Trophoblast cell (in vitro differentiated cells and primary cell): ENCODE data around the gene IL6ST.

Experiments
- DNase-seq, 2 donors: peaks; one replicate each; pipeline ENCODE4 v3.0.0-alpha.2; 2016
- H2AFZ ChIP-seq: 2 replicates; pipeline ENCODE4 v1.6.1; 2013; ENCODE audit warnings: low read length, moderate library complexity, mild to moderate bottlenecking; ENCODE audit not compliant: insufficient read depth, poor library complexity
- H2AK5ac ChIP-seq: 2 replicates; pipeline ENCODE4 v1.6.1; 2013; ENCODE audit warnings: mild to moderate bottlenecking, low read length
- H2BK120ac ChIP-seq: 2 replicates; pipeline ENCODE4 v1.6.1; 2013; ENCODE audit warnings: low read length, mild to moderate bottlenecking, moderate library complexity; ENCODE audit not compliant: insufficient read depth, poor library complexity
- H2BK12ac ChIP-seq: 2 replicates; pipeline ENCODE4 v1.6.1; 2013; ENCODE audit warnings: mild to moderate bottlenecking, low read length, moderate library complexity
- H2BK5ac ChIP-seq: 2 replicates; pipeline ENCODE4 v1.6.1; 2013; ENCODE audit warnings: low read length, low read depth, moderate library complexity, mild to moderate bottlenecking; ENCODE audit not compliant: poor library complexity
- H3K14ac ChIP-seq: 2 replicates; pipeline ENCODE4 v1.6.1; 2013; ENCODE audit warnings: mild to moderate bottlenecking, low read length
- H3K18ac ChIP-seq: 2 replicates; pipeline ENCODE4 v1.6.1; 2013; ENCODE audit warnings: mild to moderate bottlenecking, low read length
- H3K23ac ChIP-seq: 2 replicates; pipeline ENCODE4 v1.6.1; 2013; ENCODE audit warnings: low read length
- H3K27ac ChIP-seq: 2 replicates; pipeline ENCODE4 v1.5.1; 2013; ENCODE audit warnings: low read depth, mild to moderate bottlenecking, inconsistent platforms, low read length, moderate library complexity
- H3K27me3 ChIP-seq: 2 replicates; pipeline ENCODE4 v1.6.1; 2013; ENCODE audit warnings: inconsistent platforms, mild to moderate bottlenecking, low read length, moderate library complexity; ENCODE audit not compliant: insufficient read depth
- H3K36me3 ChIP-seq, 2 experiments: 1 replicate in 1 of 2; 2 replicates in 1 of 2; pipeline ENCODE4 v1.6.1; 2013; ENCODE audit warnings: low read length in 2 of 2, mild to moderate bottlenecking in 2 of 2, moderate library complexity in 1 of 2; ENCODE audit not compliant: insufficient read depth in 2 of 2, control insufficient read depth in 1 of 2
- H3K4ac ChIP-seq: 2 replicates; pipeline ENCODE4 v1.6.1; 2013; ENCODE audit warnings: low read depth, mild to moderate bottlenecking, low read length, moderate library complexity
- H3K4me1 ChIP-seq, 2 experiments: 1 replicate in 1 of 2; 2 replicates in 1 of 2; pipeline ENCODE4 v1.6.1; 2013; ENCODE audit warnings: low read length in 2 of 2, mild to moderate bottlenecking in 2 of 2, moderate library complexity in 1 of 2; ENCODE audit not compliant: insufficient read depth in 2 of 2, control insufficient read depth in 1 of 2
- H3K4me2 ChIP-seq: 2 replicates; pipeline ENCODE4 v1.6.1; 2013; ENCODE audit warnings: inconsistent platforms, mild to moderate bottlenecking, low read length, moderate library complexity
- H3K4me3 ChIP-seq: 2 replicates; pipeline ENCODE4 v1.5.1; 2013; ENCODE audit warnings: mild to moderate bottlenecking, low read depth, low read length, inconsistent platforms
- H3K79me1 ChIP-seq: one replicate; pipeline ENCODE4 v1.6.1; 2013; ENCODE audit warnings: low read length
- H3K79me2 ChIP-seq: 2 replicates; pipeline ENCODE4 v1.6.1; 2013; ENCODE audit warnings: low read length, mild to moderate bottlenecking; ENCODE audit not compliant: control insufficient read depth, insufficient read depth, poor library complexity
- H3K9ac ChIP-seq: 2 replicates; pipeline ENCODE4 v1.6.1; 2013; ENCODE audit warnings: mild to moderate bottlenecking, low read length
- H3K9me3 ChIP-seq: 2 replicates; pipeline ENCODE4 v1.6.1; 2013; ENCODE audit warnings: low read depth, mild to moderate bottlenecking, control low read depth, inconsistent platforms, low read length; ENCODE audit not compliant: insufficient read depth
- H4K12ac ChIP-seq: 2 replicates; pipeline ENCODE4 v1.6.1; 2013; ENCODE audit warnings: low read depth, mild to moderate bottlenecking, low read length, moderate library complexity
- H4K8ac ChIP-seq: 2 replicates; pipeline ENCODE4 v1.6.1; 2013; ENCODE audit warnings: low read depth, mild to moderate bottlenecking, low read length, moderate library complexity
- H4K91ac ChIP-seq: one replicate; pipeline ENCODE4 v1.6.1; 2013; ENCODE audit warnings: low read depth, mild to moderate bottlenecking, low read length, moderate library complexity
- WGBS: extraction: QIAGEN DNeasy Blood & Tissue Kit; methylation state at CpG from one replicate; pipeline ENCODE4 v1.1.7; 2013; ENCODE audit warnings: missing lambda C conversion rate; ENCODE audit not compliant: insufficient read length, insufficient coverage; ENCODE audit errors: extremely low coverage; 5-methylcytosine and 5-hydroxymethylcytosine counted together

The IL6ST gene

DNA sequence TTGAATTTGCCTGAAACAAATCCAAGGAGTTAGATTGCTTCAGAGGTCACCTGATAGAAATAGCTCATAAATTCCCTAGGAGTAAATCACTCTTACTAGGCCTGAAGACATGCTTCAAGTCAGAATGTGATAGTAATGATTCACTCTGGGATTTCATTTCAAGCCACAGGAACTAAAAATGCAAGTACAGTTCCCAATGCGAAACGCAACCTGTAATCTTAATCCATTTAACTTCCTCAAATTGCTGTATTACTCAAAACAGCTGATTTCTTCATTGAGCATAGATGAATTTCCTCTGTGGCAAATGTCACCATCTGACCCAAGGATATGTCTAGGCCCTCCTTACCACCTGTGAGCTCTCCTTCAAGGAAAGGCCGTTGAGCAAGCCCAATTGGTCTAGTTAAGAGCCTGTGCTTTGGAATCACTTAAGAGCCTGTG lies 32.1 kb upstream of the IL6ST start:
- no peaks in the 10 kb centered on the region for H3K79me2 ChIP-seq
- no peaks in the 10 kb centered on the region for H3K9me3 ChIP-seq
- no peak overlapping the region for H3K4me3 ChIP-seq
- DNase-seq = peak; percentile 70 to 93
- H3K9ac ChIP-seq = no peak overlapping the region
- H3K14ac ChIP-seq = no peak overlapping the region
- no peak overlapping the region for H3K4ac ChIP-seq
- no peak overlapping the region for H2BK5ac ChIP-seq
- H3K27ac ChIP-seq = no peak overlapping the region
- no peak overlapping the region for H4K12ac ChIP-seq
- no peak overlapping the region for H2BK120ac ChIP-seq
- H2AFZ ChIP-seq = no peak overlapping the region
- H3K27me3 ChIP-seq = no peaks in the 10 kb centered on the region
- H3K79me1 ChIP-seq = peaks cover 9% of the 10 kb centered on the region
- no peak overlapping the region for H3K4me2 ChIP-seq
- H2BK12ac ChIP-seq = no peak overlapping the region
- H3K23ac ChIP-seq = no peak overlapping the region
- H4K91ac ChIP-seq = no peak overlapping the region
- no peaks in the 10 kb centered on the region for H3K36me3 ChIP-seq
- no CpG with 5 or more reads among the region's 3 CpGs for WGBS
- no peak overlapping the region for H2AK5ac ChIP-seq
- peaks cover 4 to 10% of the 10 kb centered on the region in 2 experiments for H3K4me1 ChIP-seq
- H3K18ac ChIP-seq = no peak overlapping the region
- no peak overlapping the region for H4K8ac ChIP-seq

DNA sequence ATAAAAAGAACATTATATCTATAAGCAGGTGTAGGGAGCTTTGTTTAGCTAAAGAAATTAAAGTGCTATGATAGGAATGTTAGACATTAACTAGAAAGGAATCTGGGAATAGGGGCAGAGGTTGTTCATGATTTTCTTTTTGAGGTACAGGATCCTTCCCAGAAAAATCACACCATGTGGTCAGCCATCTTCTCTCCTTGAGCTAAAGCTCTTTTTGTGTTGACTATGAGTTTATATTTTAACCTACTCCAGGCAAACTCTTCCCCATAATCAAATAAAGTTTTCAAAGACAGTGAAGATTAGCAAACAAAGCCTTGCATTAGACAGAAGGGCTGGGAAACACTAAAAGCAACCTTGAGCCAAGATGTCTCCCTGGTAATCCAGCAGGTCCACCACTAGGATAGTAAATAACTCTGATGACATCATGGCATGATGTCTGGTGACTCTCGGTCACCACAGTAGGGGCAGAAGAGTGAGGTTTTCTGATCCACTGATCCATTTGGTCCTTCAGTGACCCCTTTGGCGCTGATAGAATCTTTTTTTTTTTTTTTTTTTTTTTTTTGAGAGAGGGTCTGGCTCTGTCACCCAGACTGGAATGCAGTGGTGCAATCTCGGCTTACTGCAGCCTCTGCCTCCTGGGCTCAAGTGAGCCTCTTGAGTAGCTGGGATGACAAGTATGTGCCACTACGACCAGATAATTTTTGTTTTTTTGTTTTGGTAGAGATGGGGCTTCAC lies 30.6 kb upstream of the IL6ST start:
- no peak overlapping the region for H4K8ac ChIP-seq
- no CpG with 5 or more reads among the region's 4 CpGs for WGBS
- no peak overlapping the region for H3K14ac ChIP-seq
- H4K12ac ChIP-seq = no peak overlapping the region
- no peak overlapping the region for H3K9ac ChIP-seq
- H2AFZ ChIP-seq = no peak overlapping the region
- H3K27ac ChIP-seq = peak overlapping the region; percentile 48
- no peak overlapping the region for H3K23ac ChIP-seq
- peaks cover 4 to 10% of the 10 kb centered on the region in 2 experiments for H3K4me1 ChIP-seq
- H3K27me3 ChIP-seq = no peaks in the 10 kb centered on the region
- peaks cover 9% of the 10 kb centered on the region for H3K79me1 ChIP-seq
- no peak overlapping the region for H2AK5ac ChIP-seq
- H3K18ac ChIP-seq = no peak overlapping the region
- no peak overlapping the region for H3K4ac ChIP-seq
- no peak overlapping the region for H3K4me2 ChIP-seq
- no peak overlapping the region for H4K91ac ChIP-seq
- no peak overlapping the region for H2BK12ac ChIP-seq
- no peak overlapping the region for H2BK120ac ChIP-seq
- H3K79me2 ChIP-seq = no peaks in the 10 kb centered on the region
- H2BK5ac ChIP-seq = no peak overlapping the region
- no peak overlapping the region for H3K4me3 ChIP-seq
- no peaks in the 10 kb centered on the region for H3K36me3 ChIP-seq
- peak; percentile 76 to 89 for DNase-seq
- H3K9me3 ChIP-seq = no peaks in the 10 kb centered on the region

DNA sequence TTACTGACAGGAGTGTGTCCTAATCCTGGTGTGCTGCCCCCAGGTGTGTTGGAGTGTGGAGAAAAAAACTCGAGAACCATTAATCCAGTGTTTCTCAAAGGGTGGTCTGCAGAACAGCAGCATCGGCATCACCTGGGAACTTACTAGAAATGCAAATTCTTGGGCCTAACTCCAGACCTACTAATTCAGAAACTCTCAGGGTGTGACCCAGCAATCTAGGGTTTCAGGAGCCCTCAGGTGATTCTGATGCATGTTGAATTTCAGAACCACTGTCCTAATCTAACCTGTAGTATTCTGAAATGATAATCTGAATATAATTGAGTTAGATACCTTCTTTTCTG lies 30.0 kb upstream of the IL6ST start:
- H3K4me2 ChIP-seq = no peak overlapping the region
- H4K12ac ChIP-seq = no peak overlapping the region
- DNase-seq = peak in 1 of 2 donors; percentile 29
- H3K27ac ChIP-seq = peak overlapping the region; percentile 17
- H3K23ac ChIP-seq = no peak overlapping the region
- no peak overlapping the region for H3K4ac ChIP-seq
- no peak overlapping the region for H2BK5ac ChIP-seq
- no CpG with 5 or more reads among the region's 2 CpGs for WGBS
- no peak overlapping the region for H2BK120ac ChIP-seq
- H3K79me1 ChIP-seq = peaks cover 9% of the 10 kb centered on the region
- H3K14ac ChIP-seq = no peak overlapping the region
- H2AFZ ChIP-seq = no peak overlapping the region
- no peak overlapping the region for H3K18ac ChIP-seq
- H3K4me1 ChIP-seq = peaks cover 4 to 10% of the 10 kb centered on the region in 2 experiments
- H3K9me3 ChIP-seq = no peaks in the 10 kb centered on the region
- H2AK5ac ChIP-seq = no peak overlapping the region
- no peak overlapping the region for H4K8ac ChIP-seq
- H4K91ac ChIP-seq = no peak overlapping the region
- H3K27me3 ChIP-seq = no peaks in the 10 kb centered on the region
- no peak overlapping the region for H3K4me3 ChIP-seq
- no peak overlapping the region for H2BK12ac ChIP-seq
- H3K36me3 ChIP-seq = no peaks in the 10 kb centered on the region
- no peaks in the 10 kb centered on the region for H3K79me2 ChIP-seq
- no peak overlapping the region for H3K9ac ChIP-seq

DNA sequence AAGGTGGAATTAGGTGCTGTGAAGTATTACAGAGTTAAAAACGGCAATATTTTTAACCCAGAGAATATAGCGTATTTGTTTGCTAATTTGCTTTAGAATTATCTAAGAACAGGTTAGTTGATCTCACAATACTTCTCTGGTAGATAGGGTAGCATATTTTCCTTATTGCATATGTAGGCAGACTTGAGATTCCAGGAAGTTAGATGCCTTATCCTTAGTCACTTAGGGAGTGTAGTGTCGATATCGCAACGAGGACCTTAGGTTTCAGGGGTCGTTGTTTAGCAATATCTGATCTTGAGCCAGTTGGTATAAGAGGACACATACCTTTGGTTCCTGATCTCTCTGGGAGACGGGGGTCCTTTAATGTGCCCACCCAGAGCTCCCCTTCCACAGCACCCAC lies 28.5 kb upstream of the IL6ST start:
- Histone ChIP-seq H3K36me3 (no peaks in the 10 kb centered on the region), H2BK5ac (peak overlapping the region; percentile 19), H3K4me3 (no peak overlapping the region), H3K4me2 (no peak overlapping the region), H4K91ac (no peak overlapping the region), H3K79me2 (no peaks in the 10 kb centered on the region), H3K9me3 (no peaks in the 10 kb centered on the region), H3K18ac (peak overlapping the region; percentile 75), H3K4me1 (peaks cover 0 to 6% of the 10 kb centered on the region in 2 experiments), H4K8ac (peak overlapping the region; percentile 7), H4K12ac (no peak overlapping the region), H2BK12ac (peak overlapping the region; percentile 91), H3K14ac (peak overlapping the region; percentile 30), H3K23ac (no peak overlapping the region), H2AK5ac (no peak overlapping the region), H3K27ac (no peak overlapping the region), H3K4ac (no peak overlapping the region), H2AFZ (no peak overlapping the region), H2BK120ac (peak overlapping the region; percentile 68), H3K79me1 (peaks cover 6% of the 10 kb centered on the region), H3K27me3 (no peaks in the 10 kb centered on the region), H3K9ac (no peak overlapping the region)
- peak in 1 of 2 donors; percentile 70 for DNase-seq
- WGBS = no CpG with 5 or more reads among the region's 7 CpGs
